ENCODE data around the gene UBE2A. TPM values are rescaled to one million over a fixed set of nuclear protein-coding genes. Genes with fewer than 3 reads are reported as not detected.

The UBE2A gene
- total RNA-seq, 6 experiments from 2014 or later: 11.9 to 20.4 (median 16.2) TPM

GRCh38 chrX:119541188-119541587, 33.2 kb upstream of the UBE2A start:
- TF ChIP-seq CTCF (IDR thresholded peaks at IDR 0.05) (no peak), POLR2A (IDR thresholded peaks at IDR 0.05) (no peak)
- intact Hi-C loops (cut with DNase I): no loop called here
- no peak overlapping the region for H3K4me3 ChIP-seq
- 70% methylated on average over 4 of the region's 4 CpGs for WGBS (ENCODE audit: insufficient coverage, low coverage, low lambda C conversion rate, missing lambda C conversion rate)
- no peaks in the 10 kb centered on the region for H3K36me3 ChIP-seq
- H3K27me3 ChIP-seq: no peaks in the 10 kb centered on the region
- ATAC-seq: no peak
- no peaks in the 10 kb centered on the region for H3K4me1 ChIP-seq
- no peaks in the 10 kb centered on the region for H3K9me3 ChIP-seq
- DNase-seq: no peak
- H3K27ac ChIP-seq: no peak overlapping the region

GRCh38 chrX:119549327-119550016, 24.9 kb upstream of the UBE2A start:
- no peaks in the 10 kb centered on the region for H3K27me3 ChIP-seq
- intact Hi-C loops (cut with DNase I): no loop called here
- no peak overlapping the region for H3K27ac ChIP-seq
- no peaks in the 10 kb centered on the region for H3K9me3 ChIP-seq
- ATAC-seq (no peak), DNase-seq (no peak)
- no peaks in the 10 kb centered on the region for H3K36me3 ChIP-seq
- no peak overlapping the region for H3K4me3 ChIP-seq
- WGBS (ENCODE audit: insufficient coverage, low coverage, low lambda C conversion rate, missing lambda C conversion rate): 48% methylated on average over 7 of the region's 7 CpGs
- TF ChIP-seq POLR2A (IDR thresholded peaks at IDR 0.05): no peak
- TF ChIP-seq CTCF (IDR thresholded peaks at IDR 0.05): no peak
- no peaks in the 10 kb centered on the region for H3K4me1 ChIP-seq

GRCh38 chrX:119552508-119552907, 21.9 kb upstream of the UBE2A start:
- ATAC-seq: no peak
- WGBS (ENCODE audit: insufficient coverage, low coverage, low lambda C conversion rate, missing lambda C conversion rate): 61% methylated on average over 3 of the region's 3 CpGs

GRCh38 chrX:119565107-119565663, 9.2 kb upstream of the UBE2A start, which contains the start of gene STEEP1:
TSS of gene STEEP1 (minus strand) at chrX:119565409. CDS start at chrX:119565355, 54 bp downstream.
- H3K4me1 ChIP-seq: no peaks in the 10 kb centered on the region
- WGBS (ENCODE audit: insufficient coverage, low coverage, low lambda C conversion rate, missing lambda C conversion rate): 4% methylated on average over 14 of the region's 27 CpGs
- H3K27me3 ChIP-seq: no peaks in the 10 kb centered on the region

More at GRCh38 chrX:119552508-119552907, 21.9 kb upstream of the UBE2A start:
- no peaks in the 10 kb centered on the region for H3K36me3 ChIP-seq
- no peak for DNase-seq
- H3K9me3 ChIP-seq: no peaks in the 10 kb centered on the region
- intact Hi-C loops (cut with DNase I): no loop called here
- H3K27ac ChIP-seq: no peak overlapping the region
- no peaks in the 10 kb centered on the region for H3K27me3 ChIP-seq
- no peak overlapping the region for H3K4me3 ChIP-seq
- no peak for TF ChIP-seq CTCF (IDR thresholded peaks at IDR 0.05)
- TF ChIP-seq POLR2A (IDR thresholded peaks at IDR 0.05): no peak
- H3K4me1 ChIP-seq: no peaks in the 10 kb centered on the region

More at GRCh38 chrX:119565107-119565663, 9.2 kb upstream of the UBE2A start, which contains the start of gene STEEP1:
- intact Hi-C loops (cut with DNase I): no loop called here
- H3K9me3 ChIP-seq: no peaks in the 10 kb centered on the region
- H3K27ac ChIP-seq: peak within 1 kb of the TSS in 2 of 3 donors; percentile 34 to 53
- ATAC-seq: peak; percentile 84 to 99 (median 93)
- no peaks in the 10 kb centered on the region for H3K36me3 ChIP-seq
- peak within 1 kb of the TSS; percentile 47 to 63 (median 60) for H3K4me3 ChIP-seq
- TF ChIP-seq POLR2A (IDR thresholded peaks at IDR 0.05) (no peak), CTCF (IDR thresholded peaks at IDR 0.05) (no peak)
- DNase-seq: peak; percentile 84 to 87 (median 85)
